CD4-positive, CD25-positive, alpha-beta regulatory T cell (primary cell): Measurements from ENCODE around the gene ATF6. TPM values are rescaled to one million over a fixed set of nuclear protein-coding genes. Genes with fewer than 3 reads are reported as not detected.
"Not testable (repeated sequence)": the region's sequence is repeated elsewhere in the genome, so short reads cannot be mapped to it uniquely, and the experiment has no call there.

Experiments used
- ATAC-seq, 2 donors: fragments of 150-1000 bp; cut with Tn5 transposase; one replicate each; pipeline ENCODE4 v1.10.0; 2021; ENCODE audit warnings: low read depth in 2 of 2, moderate number of reproducible peaks in 2 of 2, moderate library complexity in 1 of 2
- DNase-seq, 3 donors: peaks; one replicate each; pipeline versions ENCODE4 v3.0.0 to v3.0.0-alpha.2; 2012 to 2022; ENCODE audit warnings: mixed read lengths in 1 of 3
- H3K27ac ChIP-seq: one replicate; pipeline ENCODE4 v1.7.0; 2013; ENCODE audit warnings: mild to moderate bottlenecking, low read length; ENCODE audit not compliant: insufficient read depth, poor library complexity, severe bottlenecking
- H3K27me3 ChIP-seq: one replicate; pipeline ENCODE4 v1.7.0; 2013; ENCODE audit warnings: low read length; ENCODE audit not compliant: control insufficient read depth, insufficient read depth
- H3K36me3 ChIP-seq: one replicate; pipeline ENCODE4 v1.7.0; 2013; ENCODE audit warnings: mild to moderate bottlenecking, low read length, moderate library complexity; ENCODE audit not compliant: control insufficient read depth, insufficient read depth
- H3K4me1 ChIP-seq: 2 replicates; pipeline ENCODE4 v1.7.0; 2013; ENCODE audit warnings: mild to moderate bottlenecking, low read length; ENCODE audit not compliant: insufficient read depth, control insufficient read depth, poor library complexity, severe bottlenecking
- H3K4me3 ChIP-seq: one replicate; pipeline ENCODE4 v1.7.0; 2013; ENCODE audit warnings: low read depth, mild to moderate bottlenecking, low read length, moderate library complexity
- H3K9me3 ChIP-seq, 2 experiments: 1 replicate in 1 of 2; 2 replicates in 1 of 2; pipeline ENCODE4 v1.7.0; 2013; ENCODE audit warnings: low read length in 2 of 2, mild to moderate bottlenecking in 1 of 2, moderate library complexity in 1 of 2; ENCODE audit not compliant: control insufficient read depth in 2 of 2
- H3K27ac Mint-ChIP-seq, 3 donors: one replicate each; pipeline ENCODE4 v1.8.0; 2020 to 2022; ENCODE audit warnings: mild to moderate bottlenecking in 3 of 3, mixed read lengths in 3 of 3, moderate library complexity in 2 of 3
- H3K27me3 Mint-ChIP-seq: one replicate; pipeline ENCODE4 v1.8.0; 2022; ENCODE audit warnings: mild to moderate bottlenecking, mixed read lengths
- H3K36me3 Mint-ChIP-seq: one replicate; pipeline ENCODE4 v1.8.0; 2020; ENCODE audit warnings: mixed read lengths
- H3K4me1 Mint-ChIP-seq, 4 donors: one replicate each; pipeline ENCODE4 v1.8.0; 2020 to 2022; ENCODE audit warnings: mixed read lengths in 4 of 4, mild to moderate bottlenecking in 1 of 4
- H3K4me3 Mint-ChIP-seq, 4 donors: one replicate each; pipeline ENCODE4 v1.8.0; 2020 to 2022; ENCODE audit warnings: mild to moderate bottlenecking in 4 of 4, mixed read lengths in 4 of 4, moderate library complexity in 3 of 4
- H3K9me3 Mint-ChIP-seq, 7 donors: one replicate each; pipeline ENCODE4 v1.8.0; 2020 to 2022; ENCODE audit warnings: mixed read lengths in 7 of 7, mild to moderate bottlenecking in 3 of 7, moderate library complexity in 2 of 7
- polyA plus RNA-seq, 4 donors: library from polyadenylated mRNA; unstranded; fragments of 300-500 nt; fragmentation: Illumina TruSeq; gene quantifications; one replicate each; pipeline ENCODE4 v1.2.3, GENCODE V29; 2021
- total RNA-seq: library from RNA; stranded (reverse); gene quantifications from one replicate; pipeline ENCODE4 v1.2.3, GENCODE V29; 2022

ATF6 gene
- total and polyA plus RNA-seq, 5 donors from 2014 or later: 13.5 to 17.8 (median 15.0) TPM

DNA sequence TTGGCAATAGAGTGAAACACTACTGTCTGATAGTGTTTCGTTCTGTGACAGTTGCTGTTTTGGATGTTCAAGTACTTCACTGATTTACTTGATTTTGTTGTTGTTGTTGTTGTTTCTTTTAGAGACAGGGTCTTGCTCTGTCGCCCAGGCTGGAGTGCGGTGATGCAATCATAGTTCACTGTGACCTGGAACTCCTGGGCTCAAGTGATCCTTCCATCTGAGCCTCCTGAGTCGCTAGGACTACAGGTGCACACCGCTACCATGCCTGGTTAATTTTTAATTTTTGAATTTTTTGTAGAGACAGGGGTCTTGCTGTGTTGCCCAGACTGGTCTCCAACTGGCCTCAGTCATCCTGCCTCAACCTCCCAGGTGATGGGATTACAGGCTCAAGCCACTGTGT is 2.3 kb downstream of the ATF6 start:
- Mint-ChIP-seq H3K27ac (peak overlapping the region in 2 of 3 donors; percentile 12 to 99), H3K36me3 (no peaks in the 10 kb centered on the region), H3K27me3 (peaks cover 3% of the 10 kb centered on the region), H3K9me3 (peaks cover 0 to 1% (median 0%) of the 10 kb centered on the region in 7 donors), H3K4me1 (peaks cover 21 to 47% (median 37%) of the 10 kb centered on the region in 4 donors), H3K4me3 (peak overlapping the region; percentile 38 to 100 (median 97))
- H3K4me3 ChIP-seq: peak overlapping the region; percentile 23
- H3K9me3 ChIP-seq: no peaks in the 10 kb centered on the region
- ATAC-seq: no peak
- no peaks in the 10 kb centered on the region for H3K36me3 ChIP-seq
- H3K27me3 ChIP-seq: no peaks in the 10 kb centered on the region
- peaks cover 65% of the 10 kb centered on the region for H3K4me1 ChIP-seq
- H3K27ac ChIP-seq: no peak overlapping the region
- DNase-seq: no peak

DNA sequence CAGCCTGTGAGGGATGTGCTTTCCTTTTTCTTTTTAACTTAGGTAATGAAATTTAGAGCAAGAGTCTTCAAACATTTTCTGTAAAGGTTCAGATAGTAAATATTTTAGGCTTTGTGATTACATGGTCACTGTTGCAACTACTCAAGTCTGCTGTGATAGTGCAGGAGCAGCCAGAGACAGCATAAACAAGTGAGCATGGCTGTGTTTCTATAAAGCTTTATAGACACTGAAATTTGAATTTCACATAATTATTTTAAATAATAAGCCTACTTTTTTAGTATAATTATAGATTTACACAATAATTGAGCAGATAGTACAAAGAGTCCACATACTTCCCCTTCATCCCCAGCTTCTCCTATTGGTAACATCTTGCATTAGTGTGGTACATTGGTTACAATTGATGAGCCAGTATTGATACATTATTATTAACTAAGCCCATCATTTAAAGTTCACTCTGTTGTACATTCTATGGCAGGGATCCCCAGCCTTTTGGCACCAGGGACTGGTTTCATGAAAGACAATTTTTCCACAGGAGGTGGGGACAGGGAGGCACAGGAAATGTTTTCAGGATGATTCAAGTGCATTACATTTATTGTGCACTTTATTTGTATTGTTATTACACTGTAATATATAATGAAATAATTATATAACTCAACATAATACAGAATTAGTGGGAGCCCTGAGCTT is 3.0 kb downstream of the ATF6 start:
- H3K27ac Mint-ChIP-seq: no peak overlapping the region

DNA sequence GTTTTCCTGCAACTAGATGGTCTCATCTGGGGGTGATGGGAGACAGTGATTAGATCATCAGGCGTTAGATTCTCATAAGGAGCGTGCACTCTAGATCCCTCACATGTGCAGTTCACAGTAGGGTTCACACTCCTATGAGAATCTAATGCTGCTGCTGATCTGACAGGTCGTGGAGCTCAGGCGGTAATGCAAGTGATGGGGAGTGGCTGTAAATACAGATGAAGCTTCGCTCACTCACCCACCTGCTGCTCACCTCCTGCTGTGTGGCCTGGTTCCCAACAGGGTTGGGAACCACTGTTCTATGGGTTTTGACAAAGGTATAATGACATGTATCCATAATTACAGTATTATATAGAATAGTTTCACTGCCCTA is 3.5 kb downstream of the ATF6 start:
- H3K27ac ChIP-seq, H3K4me3 ChIP-seq, DNase-seq, H3K36me3 Mint-ChIP-seq, H3K9me3 Mint-ChIP-seq, H3K27me3 Mint-ChIP-seq, ATAC-seq, H3K27me3 ChIP-seq, H3K36me3 ChIP-seq, H3K9me3 ChIP-seq: not testable (repeated sequence)
- peak overlapping the region in 2 of 3 donors; percentile 31 to 86 for H3K27ac Mint-ChIP-seq
- peaks cover 17 to 43% (median 34%) of the 10 kb centered on the region in 4 donors for H3K4me1 Mint-ChIP-seq
- peaks cover 71% of the 10 kb centered on the region for H3K4me1 ChIP-seq
- peak overlapping the region in 2 of 4 donors; percentile 37 to 93 for H3K4me3 Mint-ChIP-seq

More for the DNA sequence above, 3.0 kb downstream of the ATF6 start:
- Mint-ChIP-seq H3K4me3 (peak overlapping the region in 1 of 4 donors; percentile 48), H3K36me3 (no peaks in the 10 kb centered on the region), H3K9me3 (no peaks in the 10 kb centered on the region), H3K4me1 (peaks cover 17 to 43% (median 34%) of the 10 kb centered on the region in 4 donors), H3K27me3 (no peaks in the 10 kb centered on the region)
- Histone ChIP-seq H3K4me1 (peaks cover 71% of the 10 kb centered on the region), H3K4me3 (no peak overlapping the region), H3K27me3 (no peaks in the 10 kb centered on the region), H3K36me3 (no peaks in the 10 kb centered on the region), H3K9me3 (no peaks in the 10 kb centered on the region), H3K27ac (no peak overlapping the region)
- ATAC-seq: no peak
- no peak for DNase-seq

DNA sequence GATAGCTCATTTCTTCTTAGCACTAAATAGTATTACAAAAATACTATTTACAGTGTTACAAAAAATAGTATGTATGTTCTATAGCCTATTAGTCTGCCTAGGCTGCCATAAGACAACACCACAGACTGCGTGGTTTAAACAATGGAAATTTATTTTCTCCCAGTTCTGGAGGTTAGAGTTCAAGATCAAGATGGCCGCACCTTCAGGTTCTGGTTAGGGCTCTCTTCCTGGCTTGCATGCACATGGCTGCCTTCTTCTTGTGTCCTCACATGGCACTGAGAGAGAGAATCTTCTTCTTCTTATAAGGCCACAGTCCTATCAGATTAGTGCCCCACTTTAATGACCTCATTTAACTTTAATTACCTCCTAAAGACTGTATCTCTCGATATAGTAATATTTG is 4.1 kb downstream of the ATF6 start:
- Histone ChIP-seq H3K27me3 (no peaks in the 10 kb centered on the region), H3K4me1 (peaks cover 71% of the 10 kb centered on the region), H3K4me3 (peak overlapping the region; percentile 64), H3K27ac (peak overlapping the region; percentile 50), H3K9me3 (no peaks in the 10 kb centered on the region), H3K36me3 (no peaks in the 10 kb centered on the region)
- Mint-ChIP-seq H3K27ac (peak overlapping the region in 1 of 3 donors; percentile 86), H3K9me3 (no peaks in the 10 kb centered on the region), H3K36me3 (no peaks in the 10 kb centered on the region), H3K27me3 (no peaks in the 10 kb centered on the region), H3K4me1 (peaks cover 17 to 40% (median 31%) of the 10 kb centered on the region in 4 donors), H3K4me3 (peak overlapping the region in 2 of 4 donors; percentile 37 to 93)
- DNase-seq (no peak), ATAC-seq (no peak)

DNA sequence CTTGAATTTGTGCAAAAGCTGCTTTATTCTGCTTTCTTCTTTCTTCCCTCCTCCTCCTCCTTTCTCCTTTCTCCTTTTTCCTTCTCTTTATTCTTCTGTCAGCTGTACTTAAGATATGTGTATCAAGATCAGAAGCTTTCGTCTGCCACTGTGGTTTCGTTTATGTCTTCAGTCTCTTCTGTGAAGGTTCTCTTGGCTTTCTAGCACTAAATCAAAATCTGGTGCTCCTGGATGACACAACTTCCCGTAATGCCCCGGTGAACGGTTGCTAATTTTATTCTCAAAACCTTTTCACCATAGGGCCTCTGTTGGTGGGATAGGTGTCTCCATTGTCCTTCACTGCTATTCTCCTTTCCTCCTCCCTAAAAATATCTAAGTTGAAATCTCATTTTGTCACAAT is 5.0 kb downstream of the ATF6 start:
- ATAC-seq (peak in 1 of 2 donors; percentile 35), DNase-seq (peak in 1 of 3 donors; percentile 45)
- Mint-ChIP-seq H3K4me3 (no peak overlapping the region), H3K27ac (no peak overlapping the region), H3K36me3 (no peaks in the 10 kb centered on the region), H3K27me3 (no peaks in the 10 kb centered on the region), H3K9me3 (no peaks in the 10 kb centered on the region), H3K4me1 (peaks cover 13 to 33% (median 27%) of the 10 kb centered on the region in 4 donors)
- no peaks in the 10 kb centered on the region for H3K27me3 ChIP-seq
- H3K4me3 ChIP-seq: peak overlapping the region; percentile 64
- no peaks in the 10 kb centered on the region for H3K9me3 ChIP-seq
- H3K27ac ChIP-seq: peak overlapping the region; percentile 50
- no peaks in the 10 kb centered on the region for H3K36me3 ChIP-seq
- H3K4me1 ChIP-seq: peaks cover 64% of the 10 kb centered on the region

DNA sequence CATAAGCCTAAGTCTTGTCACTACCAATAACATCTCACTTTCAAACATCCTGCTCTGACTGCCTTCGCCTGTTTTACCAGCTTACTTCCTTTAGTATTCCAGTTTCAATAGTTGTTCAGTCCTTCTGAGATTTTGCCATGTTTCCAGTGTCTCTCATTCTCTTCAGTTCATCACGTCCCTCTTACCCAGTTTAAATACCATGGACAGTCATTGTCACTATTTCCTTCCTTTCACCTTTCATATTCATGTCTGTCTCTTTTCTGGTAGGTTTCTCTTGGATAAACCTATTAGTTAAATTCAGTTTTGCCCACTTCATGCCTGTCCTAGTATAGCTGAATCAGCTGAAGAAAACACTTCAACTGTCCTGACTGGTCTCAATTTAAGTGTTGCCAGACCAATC is 5.9 kb downstream of the ATF6 start:
- no peaks in the 10 kb centered on the region for H3K36me3 Mint-ChIP-seq
- H3K27ac Mint-ChIP-seq: no peak overlapping the region
- no peaks in the 10 kb centered on the region for H3K27me3 Mint-ChIP-seq
- DNase-seq: peak in 1 of 3 donors; percentile 10
- Histone ChIP-seq H3K4me3 (peak overlapping the region; percentile 46), H3K27ac (peak overlapping the region; percentile 50), H3K36me3 (no peaks in the 10 kb centered on the region), H3K4me1 (peaks cover 56% of the 10 kb centered on the region), H3K27me3 (no peaks in the 10 kb centered on the region), H3K9me3 (no peaks in the 10 kb centered on the region)
- no peak overlapping the region for H3K4me3 Mint-ChIP-seq
- ATAC-seq: peak; percentile 23 to 25
- H3K4me1 Mint-ChIP-seq: peaks cover 8 to 27% (median 22%) of the 10 kb centered on the region in 4 donors
- H3K9me3 Mint-ChIP-seq: no peaks in the 10 kb centered on the region

DNA sequence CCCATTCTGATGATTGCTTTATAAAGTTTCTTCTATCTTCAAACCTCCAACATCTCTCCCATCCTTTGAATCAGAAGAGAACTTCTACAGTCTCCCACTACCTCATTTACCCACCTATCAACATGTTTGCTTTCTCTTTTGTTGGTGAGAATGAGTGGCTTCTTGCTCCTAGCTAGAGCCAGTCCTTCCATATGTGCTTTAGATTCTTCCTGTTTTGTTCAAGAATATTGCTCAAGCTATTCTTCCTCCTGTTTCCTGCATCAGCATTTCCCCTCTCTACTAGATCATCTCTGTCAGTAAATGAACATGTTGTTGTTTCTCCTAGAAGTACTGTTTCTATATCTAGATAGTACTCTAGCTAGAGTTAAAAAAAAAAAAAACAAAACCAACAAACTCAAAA is 6.3 kb downstream of the ATF6 start:
- Mint-ChIP-seq H3K9me3 (no peaks in the 10 kb centered on the region), H3K36me3 (no peaks in the 10 kb centered on the region), H3K4me1 (peaks cover 5 to 22% (median 18%) of the 10 kb centered on the region in 4 donors), H3K27me3 (no peaks in the 10 kb centered on the region), H3K4me3 (no peak overlapping the region), H3K27ac (no peak overlapping the region)
- H3K36me3 ChIP-seq: no peaks in the 10 kb centered on the region
- H3K9me3 ChIP-seq: no peaks in the 10 kb centered on the region
- DNase-seq (peak in 1 of 3 donors; percentile 13), ATAC-seq (peak; percentile 27 to 30)
- H3K27ac ChIP-seq: no peak overlapping the region
- H3K4me3 ChIP-seq: peak overlapping the region; percentile 46
- H3K4me1 ChIP-seq: peaks cover 56% of the 10 kb centered on the region
- no peaks in the 10 kb centered on the region for H3K27me3 ChIP-seq

DNA sequence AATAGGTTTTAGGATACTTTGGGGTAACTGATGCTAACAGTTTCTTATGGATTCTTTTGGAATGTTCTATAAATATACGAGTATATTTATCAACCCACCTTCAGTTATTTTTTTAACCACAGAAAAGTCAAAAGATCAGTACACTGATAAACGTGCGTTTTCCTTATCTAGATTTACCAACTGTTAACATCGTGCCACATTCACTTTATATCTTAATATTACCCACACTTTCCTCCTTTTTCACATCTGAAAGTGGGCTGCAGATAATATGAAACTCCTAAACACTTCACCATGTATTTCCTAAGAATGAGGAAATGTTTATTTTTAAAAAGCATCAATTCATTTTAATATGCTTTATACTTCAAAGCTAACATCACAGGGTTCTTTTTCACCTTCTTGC is 7.7 kb downstream of the ATF6 start:
- ATAC-seq: no peak
- Mint-ChIP-seq H3K4me3 (peak overlapping the region in 2 of 4 donors; percentile 15 to 68), H3K27ac (peak overlapping the region in 1 of 3 donors; percentile 33), H3K9me3 (no peaks in the 10 kb centered on the region), H3K36me3 (peaks cover 4% of the 10 kb centered on the region), H3K27me3 (no peaks in the 10 kb centered on the region), H3K4me1 (peaks cover 5 to 23% (median 10%) of the 10 kb centered on the region in 4 donors)
- Histone ChIP-seq H3K4me1 (peaks cover 45% of the 10 kb centered on the region), H3K4me3 (peak overlapping the region; percentile 41), H3K36me3 (peaks cover 5% of the 10 kb centered on the region), H3K27ac (no peak overlapping the region), H3K9me3 (no peaks in the 10 kb centered on the region), H3K27me3 (no peaks in the 10 kb centered on the region)
- DNase-seq: no peak
